ENCODE data around the gene CCDC9B.

The CCDC9B gene

GRCh38 chr15:40365016-40365415 is 24.3 kb upstream of the CCDC9B start:
- DNase-seq: no peak

- no peak for DNase-seq
These were observed 23.5 kb upstream of the CCDC9B start for GRCh38 chr15:40364251-40364650.

- no peak for DNase-seq
These were observed 22.9 kb upstream of the CCDC9B start for GRCh38 chr15:40363611-40364010.

GRCh38 chr15:40361640-40362039 is 20.9 kb upstream of the CCDC9B start:
- no peak for DNase-seq

GRCh38 chr15:40360015-40360414 is 19.3 kb upstream of the CCDC9B start:
- no peak for DNase-seq

- DNase-seq: no peak
These were observed 18.0 kb upstream of the CCDC9B start for GRCh38 chr15:40358471-40359353.

GRCh38 chr15:40357723-40358470 is 17.2 kb upstream of the CCDC9B start, which contains the start of gene DISP2:
TSS of gene DISP2 (plus strand) at chr15:40358219. CDS start at chr15:40358322, 103 bp downstream.
- peak; percentile 20 for DNase-seq

- no peak for DNase-seq
These were observed 16.5 kb upstream of the CCDC9B start for GRCh38 chr15:40357246-40357645.

GRCh38 chr15:40355976-40356585 is 15.3 kb upstream of the CCDC9B start:
- DNase-seq: no peak

- DNase-seq: no peak
These were observed 13.9 kb upstream of the CCDC9B start for GRCh38 chr15:40354408-40355171.

GRCh38 chr15:40353697-40354096 is 13.0 kb upstream of the CCDC9B start:
- no peak for DNase-seq

GRCh38 chr15:40352281-40352901 is 11.7 kb upstream of the CCDC9B start:
- no peak for DNase-seq

- no peak for DNase-seq
These were observed 8.4 kb upstream of the CCDC9B start for GRCh38 chr15:40349163-40349562.

- DNase-seq: no peak
These were observed 7.7 kb upstream of the CCDC9B start for GRCh38 chr15:40348474-40348870.

GRCh38 chr15:40347559-40348473 is 7.1 kb upstream of the CCDC9B start:
- DNase-seq: no peak

- no peak for DNase-seq
These were observed 6.1 kb upstream of the CCDC9B start for GRCh38 chr15:40346579-40347558.

- no peak for DNase-seq
These were observed 5.3 kb upstream of the CCDC9B start for GRCh38 chr15:40345867-40346578.

- DNase-seq: no peak
These were observed 4.6 kb upstream of the CCDC9B start for GRCh38 chr15:40345225-40345866.
